Esophagus (tissue), 2 donors: ENCODE measurements around the gene SFXN5. TPM values are rescaled to one million over a fixed set of nuclear protein-coding genes. Genes with fewer than 3 reads are reported as not detected.

Experiments
- H3K27ac ChIP-seq, 2 donors: one replicate each; pipeline ENCODE4 v1.5.1; 2013; ENCODE audit warnings: low read depth in 2 of 2, mild to moderate bottlenecking in 2 of 2, inconsistent platforms in 1 of 2, low read length in 1 of 2, moderate library complexity in 1 of 2
- H3K27me3 ChIP-seq, 2 donors: one replicate each; pipeline ENCODE4 v1.6.1; 2013; ENCODE audit warnings: low read length in 2 of 2, control low read depth in 1 of 2, mild to moderate bottlenecking in 1 of 2; ENCODE audit not compliant: insufficient read depth in 2 of 2, control insufficient read depth in 1 of 2
- H3K36me3 ChIP-seq, 2 donors: one replicate each; pipeline ENCODE4 v1.6.1; 2013; ENCODE audit warnings: low read length in 1 of 2; ENCODE audit not compliant: control insufficient read depth in 2 of 2, insufficient read depth in 2 of 2
- H3K4me1 ChIP-seq, 2 donors: one replicate each; pipeline ENCODE4 v1.6.1; 2013; ENCODE audit warnings: low read length in 1 of 2; ENCODE audit not compliant: control insufficient read depth in 2 of 2, insufficient read depth in 2 of 2
- H3K4me3 ChIP-seq, 2 donors: one replicate each; pipeline ENCODE4 v1.5.1; 2013; ENCODE audit warnings: low read length in 2 of 2, mild to moderate bottlenecking in 2 of 2, low read depth in 1 of 2, moderate library complexity in 1 of 2
- H3K9me3 ChIP-seq, 2 donors: one replicate each; pipeline ENCODE4 v1.6.1; 2013; ENCODE audit warnings: mild to moderate bottlenecking in 2 of 2, low read depth in 1 of 2, low read length in 1 of 2, moderate library complexity in 1 of 2; ENCODE audit not compliant: control insufficient read depth in 2 of 2, insufficient read depth in 1 of 2
- WGBS, 2 donors: extraction: QIAGEN DNeasy Blood & Tissue Kit; methylation state at CpG; one replicate each; pipeline ENCODE4 v1.1.7; 2013; 5-methylcytosine and 5-hydroxymethylcytosine counted together
- polyA plus RNA-seq, 2 donors: library from polyadenylated mRNA; stranded (reverse); fragments of 200-250 nt; gene quantifications; one replicate each; pipeline ENCODE4 v1.2.3, GENCODE V29; 2013
- donor health status: healthy with polysubstance abuse.
- donor health status: Bipolar disorder and iron deficiency.

Gene SFXN5
- polyA plus RNA-seq, 2 donors, result 4.2 to 6.6 TPM

- H3K4me1 ChIP-seq, result no peaks in the 10 kb centered on the region
- peaks cover 0 to 6% of the 10 kb centered on the region in 2 donors for H3K36me3 ChIP-seq
- H3K4me3 ChIP-seq, result no peak overlapping the region
- H3K27me3 ChIP-seq, result no peaks in the 10 kb centered on the region
- no peak overlapping the region for H3K27ac ChIP-seq
- H3K9me3 ChIP-seq, result no peaks in the 10 kb centered on the region
- WGBS, 2 donors, result 66 to 73% methylated on average over 7 of the region's 7 CpGs
Observed at GRCh38 chr2:72984172-72984671, 87.3 kb downstream of the SFXN5 start.

- WGBS, 2 donors, result 77 to 86% methylated on average over 10 of the region's 10 CpGs
Observed at GRCh38 chr2:72983500-72984161, 87.9 kb downstream of the SFXN5 start.

GRCh38 chr2:72982781-72983499 is 88.6 kb downstream of the SFXN5 start:
- WGBS, 2 donors, result 86 to 88% methylated on average over 11 of the region's 11 CpGs
- H3K27me3 ChIP-seq, result no peaks in the 10 kb centered on the region
- H3K36me3 ChIP-seq, result peaks cover 0 to 2% of the 10 kb centered on the region in 2 donors
- no peak overlapping the region for H3K4me3 ChIP-seq
- H3K27ac ChIP-seq, result no peak overlapping the region
- no peaks in the 10 kb centered on the region for H3K9me3 ChIP-seq
- no peaks in the 10 kb centered on the region for H3K4me1 ChIP-seq

More at GRCh38 chr2:72983500-72984161, 87.9 kb downstream of the SFXN5 start:
- no peak overlapping the region for H3K27ac ChIP-seq
- no peaks in the 10 kb centered on the region for H3K9me3 ChIP-seq
- peaks cover 0 to 5% of the 10 kb centered on the region in 2 donors for H3K36me3 ChIP-seq
- H3K27me3 ChIP-seq, result no peaks in the 10 kb centered on the region
- no peaks in the 10 kb centered on the region for H3K4me1 ChIP-seq
- H3K4me3 ChIP-seq, result no peak overlapping the region

DNA sequence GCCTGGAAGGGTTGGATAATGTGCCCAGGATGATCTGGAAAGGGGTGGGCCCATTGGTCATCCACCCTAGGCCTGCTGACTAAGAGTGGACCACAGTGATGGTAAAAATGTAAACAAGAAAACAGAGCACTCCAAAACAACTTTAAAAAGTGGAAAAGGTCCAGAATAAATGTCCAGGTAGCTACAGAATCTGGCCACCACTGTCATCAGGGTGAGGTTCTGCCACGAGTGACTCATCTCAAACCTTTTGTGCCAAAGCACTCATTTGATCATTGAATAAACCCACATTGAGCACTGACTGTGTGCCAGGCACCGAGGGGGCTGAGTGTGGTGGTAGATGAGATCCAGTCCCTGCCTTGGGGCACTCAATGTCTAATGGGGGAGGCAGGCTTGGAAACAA is 89.3 kb downstream of the SFXN5 start:
- Histone ChIP-seq H3K9me3 (no peaks in the 10 kb centered on the region), H3K27ac (no peak overlapping the region), H3K4me1 (no peaks in the 10 kb centered on the region), H3K4me3 (no peak overlapping the region), H3K27me3 (no peaks in the 10 kb centered on the region), H3K36me3 (peaks cover 0 to 2% of the 10 kb centered on the region in 2 donors)
- 64 to 68% methylated on average over 2 of the region's 2 CpGs for WGBS, 2 donors

DNA sequence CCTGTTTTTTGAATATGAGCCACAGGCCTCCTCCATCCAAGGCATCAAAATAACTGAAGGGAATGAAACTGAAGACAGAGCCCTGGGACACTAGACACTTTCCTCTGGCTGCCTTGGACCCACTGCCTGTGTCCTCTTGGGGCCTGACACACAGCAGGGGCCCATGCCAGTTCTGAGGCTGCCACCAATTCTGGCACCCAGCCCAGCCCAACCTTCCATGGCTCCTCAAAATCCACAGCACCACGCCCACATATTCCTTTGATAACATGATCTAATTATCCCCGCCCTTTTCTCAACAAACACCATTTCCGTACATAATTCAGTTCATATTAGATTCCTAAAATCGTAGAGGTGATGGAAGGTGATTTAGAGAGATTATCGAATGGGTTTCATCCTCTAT is 90.0 kb downstream of the SFXN5 start:
- no peaks in the 10 kb centered on the region for H3K4me1 ChIP-seq
- H3K27me3 ChIP-seq, result no peaks in the 10 kb centered on the region
- H3K27ac ChIP-seq, result no peak overlapping the region
- WGBS, 2 donors, result 87 to 88% methylated on average over 5 of the region's 5 CpGs
- H3K4me3 ChIP-seq, result no peak overlapping the region
- H3K9me3 ChIP-seq, result no peaks in the 10 kb centered on the region
- peaks cover 0 to 2% of the 10 kb centered on the region in 2 donors for H3K36me3 ChIP-seq

GRCh38 chr2:72980535-72981217 is 90.8 kb downstream of the SFXN5 start:
- Histone ChIP-seq H3K4me3 (no peak overlapping the region), H3K27me3 (no peaks in the 10 kb centered on the region), H3K36me3 (peaks cover 0 to 2% of the 10 kb centered on the region in 2 donors), H3K9me3 (no peaks in the 10 kb centered on the region), H3K4me1 (no peaks in the 10 kb centered on the region), H3K27ac (no peak overlapping the region)
- 89 to 93% methylated on average over 11 of the region's 11 CpGs for WGBS, 2 donors

- Histone ChIP-seq H3K4me3 (no peak overlapping the region), H3K27ac (no peak overlapping the region), H3K27me3 (no peaks in the 10 kb centered on the region), H3K4me1 (no peaks in the 10 kb centered on the region), H3K36me3 (peaks cover 0 to 2% of the 10 kb centered on the region in 2 donors), H3K9me3 (no peaks in the 10 kb centered on the region)
- WGBS, 2 donors, result 61 to 68% methylated on average over 3 of the region's 3 CpGs
Observed at GRCh38 chr2:72979896-72980295, 91.6 kb downstream of the SFXN5 start.

DNA sequence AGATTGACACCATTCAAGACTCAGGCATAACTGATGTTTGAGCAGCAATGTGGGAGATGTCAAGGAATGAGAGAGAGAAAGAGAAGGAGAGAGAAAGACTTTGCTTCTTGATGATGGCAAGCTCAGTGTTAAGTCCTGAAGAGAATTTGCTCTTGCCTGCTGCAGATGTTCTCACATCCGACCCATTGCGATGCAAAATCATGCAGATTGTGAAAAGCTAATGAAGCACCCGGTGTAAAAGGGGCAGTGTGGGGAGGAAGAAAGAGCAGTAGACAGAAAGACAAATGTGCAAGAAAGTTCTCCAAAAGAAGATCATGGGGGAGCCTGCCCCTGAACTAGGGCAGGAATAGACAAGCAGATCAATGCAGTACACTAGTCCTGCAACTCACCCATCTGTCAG is 96.5 kb downstream of the SFXN5 start:
- Histone ChIP-seq H3K9me3 (no peaks in the 10 kb centered on the region), H3K27ac (no peak overlapping the region), H3K4me1 (no peaks in the 10 kb centered on the region), H3K36me3 (no peaks in the 10 kb centered on the region), H3K4me3 (no peak overlapping the region), H3K27me3 (no peaks in the 10 kb centered on the region)
- 71 to 72% methylated on average over 3 of the region's 3 CpGs for WGBS, 2 donors

GRCh38 chr2:72974436-72974754 is 97.1 kb downstream of the SFXN5 start:
- no peaks in the 10 kb centered on the region for H3K9me3 ChIP-seq
- 62 to 77% methylated on average over 2 of the region's 2 CpGs for WGBS, 2 donors
- H3K4me3 ChIP-seq, result no peak overlapping the region
- H3K36me3 ChIP-seq, result no peaks in the 10 kb centered on the region
- no peaks in the 10 kb centered on the region for H3K4me1 ChIP-seq
- H3K27ac ChIP-seq, result no peak overlapping the region
- H3K27me3 ChIP-seq, result no peaks in the 10 kb centered on the region
